WTC11 (cell line): Measurements from ENCODE around the gene PRKCZ. TPM values are rescaled to one million over a fixed set of nuclear protein-coding genes. Genes with fewer than 3 reads are reported as not detected.

Experiments
- ATAC-seq: fragments of 200-7000 bp; cut with Tn5 transposase; 2 replicates; pipeline ENCODE4 v1.10.0; 2021; ENCODE audit warnings: mild to moderate bottlenecking, moderate library complexity
- CTCF ChIA-PET: fragments of 300-600 bp; sonication (Branson Sonifier 250); formaldehyde crosslinking; loops from one replicate; lab custom pipeline; 2021; ENCODE audit warnings: antibody characterized with exemption; lab: Charles Lee
- POLR2A ChIA-PET: fragments of 350-600 bp; sonication (Branson Sonifier 250); formaldehyde crosslinking; loops from one replicate; lab custom pipeline; 2021; ENCODE audit warnings: antibody characterized with exemption; lab: Charles Lee
- DNase-seq: peaks from one replicate; pipeline ENCODE4 v3.0.0; 2021; ENCODE audit warnings: low spot score
- H3K27ac Mint-ChIP-seq: 2 replicates; pipeline ENCODE4 v1.8.0; 2021; ENCODE audit warnings: mixed read lengths
- H3K27me3 Mint-ChIP-seq: 2 replicates; pipeline ENCODE4 v1.8.0; 2021; ENCODE audit warnings: low read depth, mild to moderate bottlenecking, moderate library complexity, mixed read lengths
- H3K36me3 Mint-ChIP-seq: 2 replicates; pipeline ENCODE4 v1.8.0; 2021; ENCODE audit warnings: mixed read lengths
- H3K4me1 Mint-ChIP-seq: 2 replicates; pipeline ENCODE4 v1.8.0; 2022; ENCODE audit warnings: mixed read lengths
- H3K4me3 Mint-ChIP-seq: 2 replicates; pipeline ENCODE4 v1.8.0; 2021; ENCODE audit warnings: mild to moderate bottlenecking, moderate library complexity, mixed read lengths
- H3K9me3 Mint-ChIP-seq: 2 replicates; pipeline ENCODE4 v1.8.0; 2021; ENCODE audit warnings: mixed read lengths
- CDX4 ChIP-seq: fragments of 250-450 bp; sonication (Bioruptor Pico); IDR thresholded peaks from 2 replicates; pipeline ENCODE4 v1.9.0; 2021; ENCODE audit warnings: moderate library complexity, mild to moderate bottlenecking, inconsistent platforms, borderline replicate concordance
- ELF4 ChIP-seq: sonication (generic); formaldehyde crosslinking; IDR thresholded peaks from 2 replicates; pipeline ENCODE4 v1.8.1; 2022; ENCODE audit warnings: low read depth, mild to moderate bottlenecking, moderate library complexity, missing genetic modification reagents
- FOXJ3 ChIP-seq: sonication (generic); formaldehyde crosslinking; IDR thresholded peaks from 2 replicates; pipeline ENCODE4 v1.9.0; 2021; ENCODE audit warnings: missing genetic modification reagents, mild to moderate bottlenecking, borderline replicate concordance
- HMGA2 ChIP-seq: fragments of 250-450 bp; sonication (Bioruptor Pico); IDR thresholded peaks from 2 replicates; pipeline ENCODE4 v1.4.0; 2021; ENCODE audit warnings: mild to moderate bottlenecking, moderate library complexity
- MYBL2 ChIP-seq: sonication (generic); formaldehyde crosslinking; IDR thresholded peaks from 2 replicates; pipeline ENCODE4 v1.8.1; 2023; ENCODE audit warnings: mild to moderate bottlenecking, moderate library complexity, missing genetic modification reagents
- NFE2L1 ChIP-seq: sonication (generic); formaldehyde crosslinking; IDR thresholded peaks from 2 replicates; pipeline ENCODE4 v1.8.1; 2023; ENCODE audit warnings: missing genetic modification reagents
- NR1H2 ChIP-seq: sonication (generic); formaldehyde crosslinking; IDR thresholded peaks from 2 replicates; pipeline ENCODE4 v1.9.0; 2021; ENCODE audit warnings: mild to moderate bottlenecking, moderate library complexity, missing genetic modification reagents
- NR3C1 ChIP-seq: sonication (generic); formaldehyde crosslinking; conservative IDR thresholded peaks from 2 replicates; pipeline ENCODE4 v1.8.1; 2023; ENCODE audit warnings: low read depth, mild to moderate bottlenecking, missing genetic modification reagents
- SMAD3 ChIP-seq: sonication (generic); formaldehyde crosslinking; IDR thresholded peaks from 2 replicates; pipeline ENCODE4 v1.8.0; 2022; ENCODE audit warnings: missing genetic modification reagents, mild to moderate bottlenecking, borderline replicate concordance
- SMAD4 ChIP-seq: sonication (generic); formaldehyde crosslinking; IDR thresholded peaks from 2 replicates; pipeline ENCODE4 v1.8.0; 2022; ENCODE audit warnings: mild to moderate bottlenecking, missing genetic modification reagents
- ZNF263 ChIP-seq: sonication (generic); formaldehyde crosslinking; IDR thresholded peaks from 2 replicates; pipeline ENCODE4 v1.8.1; 2022; ENCODE audit warnings: low read depth, mild to moderate bottlenecking, moderate library complexity, missing genetic modification reagents
- ZNF425 ChIP-seq: fragments of 250-450 bp; sonication (Bioruptor Pico); conservative IDR thresholded peaks from 2 replicates; pipeline ENCODE4 v1.9.0; 2021; ENCODE audit warnings: mild to moderate bottlenecking
- total RNA-seq: library from RNA; stranded (reverse); gene quantifications from 3 replicates; pipeline ENCODE4 v1.2.3, GENCODE V29; 2021
- TF ChIP-seq, protein P1 (sequence below): sonication (generic); formaldehyde crosslinking; IDR thresholded peaks from 2 replicates; pipeline ENCODE4 v1.8.1; 2023; ENCODE audit warnings: mild to moderate bottlenecking, missing genetic modification reagents, moderate library complexity
- TF ChIP-seq, protein P2 (sequence below): sonication (generic); formaldehyde crosslinking; IDR thresholded peaks from 2 replicates; pipeline ENCODE4 v1.8.1; 2023; ENCODE audit warnings: mild to moderate bottlenecking, missing genetic modification reagents, borderline replicate concordance
- TF ChIP-seq, protein P3 (sequence below): fragments of 250-450 bp; sonication (Bioruptor Pico); IDR thresholded peaks from 2 replicates; pipeline ENCODE4 v1.9.0; 2021; ENCODE audit warnings: mild to moderate bottlenecking
- TF ChIP-seq, protein P4 (sequence below): fragments of 200-600 bp; IDR thresholded peaks from 2 replicates; pipeline ENCODE4 v1.8.0; 2022; ENCODE audit warnings: antibody characterized with exemption
- TF ChIP-seq, protein P5 (sequence below): sonication (generic); formaldehyde crosslinking; IDR thresholded peaks from 2 replicates; pipeline ENCODE4 v1.8.1; 2023; ENCODE audit warnings: mild to moderate bottlenecking, moderate library complexity, missing genetic modification reagents

Gene PRKCZ
- total RNA-seq, 1 experiment from 2014 or later: 52.5 TPM

GRCh38 chr1:2172551-2173146 lies 122.4 kb downstream of the PRKCZ start:
- no peak for DNase-seq
- POLR2A ChIA-PET: no interaction called here
- TF ChIP-seq MYBL2 (no peak), NR3C1 (CRISPR knock-in tag) (no peak), NR1H2 (no peak), ELF4 (no peak), HMGA2 (CRISPR knock-in tag) (no peak)
- TF ChIP-seq, protein P1, sequence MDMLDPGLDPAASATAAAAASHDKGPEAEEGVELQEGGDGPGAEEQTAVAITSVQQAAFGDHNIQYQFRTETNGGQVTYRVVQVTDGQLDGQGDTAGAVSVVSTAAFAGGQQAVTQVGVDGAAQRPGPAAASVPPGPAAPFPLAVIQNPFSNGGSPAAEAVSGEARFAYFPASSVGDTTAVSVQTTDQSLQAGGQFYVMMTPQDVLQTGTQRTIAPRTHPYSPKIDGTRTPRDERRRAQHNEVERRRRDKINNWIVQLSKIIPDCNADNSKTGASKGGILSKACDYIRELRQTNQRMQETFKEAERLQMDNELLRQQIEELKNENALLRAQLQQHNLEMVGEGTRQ (CRISPR knock-in tag): no peak
- TF ChIP-seq, protein P2, sequence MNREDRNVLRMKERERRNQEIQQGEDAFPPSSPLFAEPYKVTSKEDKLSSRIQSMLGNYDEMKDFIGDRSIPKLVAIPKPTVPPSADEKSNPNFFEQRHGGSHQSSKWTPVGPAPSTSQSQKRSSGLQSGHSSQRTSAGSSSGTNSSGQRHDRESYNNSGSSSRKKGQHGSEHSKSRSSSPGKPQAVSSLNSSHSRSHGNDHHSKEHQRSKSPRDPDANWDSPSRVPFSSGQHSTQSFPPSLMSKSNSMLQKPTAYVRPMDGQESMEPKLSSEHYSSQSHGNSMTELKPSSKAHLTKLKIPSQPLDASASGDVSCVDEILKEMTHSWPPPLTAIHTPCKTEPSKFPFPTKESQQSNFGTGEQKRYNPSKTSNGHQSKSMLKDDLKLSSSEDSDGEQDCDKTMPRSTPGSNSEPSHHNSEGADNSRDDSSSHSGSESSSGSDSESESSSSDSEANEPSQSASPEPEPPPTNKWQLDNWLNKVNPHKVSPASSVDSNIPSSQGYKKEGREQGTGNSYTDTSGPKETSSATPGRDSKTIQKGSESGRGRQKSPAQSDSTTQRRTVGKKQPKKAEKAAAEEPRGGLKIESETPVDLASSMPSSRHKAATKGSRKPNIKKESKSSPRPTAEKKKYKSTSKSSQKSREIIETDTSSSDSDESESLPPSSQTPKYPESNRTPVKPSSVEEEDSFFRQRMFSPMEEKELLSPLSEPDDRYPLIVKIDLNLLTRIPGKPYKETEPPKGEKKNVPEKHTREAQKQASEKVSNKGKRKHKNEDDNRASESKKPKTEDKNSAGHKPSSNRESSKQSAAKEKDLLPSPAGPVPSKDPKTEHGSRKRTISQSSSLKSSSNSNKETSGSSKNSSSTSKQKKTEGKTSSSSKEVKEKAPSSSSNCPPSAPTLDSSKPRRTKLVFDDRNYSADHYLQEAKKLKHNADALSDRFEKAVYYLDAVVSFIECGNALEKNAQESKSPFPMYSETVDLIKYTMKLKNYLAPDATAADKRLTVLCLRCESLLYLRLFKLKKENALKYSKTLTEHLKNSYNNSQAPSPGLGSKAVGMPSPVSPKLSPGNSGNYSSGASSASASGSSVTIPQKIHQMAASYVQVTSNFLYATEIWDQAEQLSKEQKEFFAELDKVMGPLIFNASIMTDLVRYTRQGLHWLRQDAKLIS: no peak
- TF ChIP-seq, protein P3, sequence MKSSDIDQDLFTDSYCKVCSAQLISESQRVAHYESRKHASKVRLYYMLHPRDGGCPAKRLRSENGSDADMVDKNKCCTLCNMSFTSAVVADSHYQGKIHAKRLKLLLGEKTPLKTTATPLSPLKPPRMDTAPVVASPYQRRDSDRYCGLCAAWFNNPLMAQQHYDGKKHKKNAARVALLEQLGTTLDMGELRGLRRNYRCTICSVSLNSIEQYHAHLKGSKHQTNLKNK (CRISPR knock-in tag): no peak
- TF ChIP-seq, all 79 proteins: peak for 0
- Mint-ChIP-seq H3K27ac (peak overlapping the region; percentile 85), H3K4me3 (no peak overlapping the region), H3K9me3 (no peaks in the 10 kb centered on the region), H3K27me3 (no peaks in the 10 kb centered on the region), H3K4me1 (0 out of 2 replicates have a peak, but pooled peaks cover 3% of the 10 kb centered on the region), H3K36me3 (peaks cover 14% of the 10 kb centered on the region)
- CTCF ChIA-PET: interaction anchor here (3.2 kb wide), 1 partner anchor 8 kb away, joined by 39 read pairs; no protein-coding TSS in a partner anchor
- ATAC-seq: no peak

DNA sequence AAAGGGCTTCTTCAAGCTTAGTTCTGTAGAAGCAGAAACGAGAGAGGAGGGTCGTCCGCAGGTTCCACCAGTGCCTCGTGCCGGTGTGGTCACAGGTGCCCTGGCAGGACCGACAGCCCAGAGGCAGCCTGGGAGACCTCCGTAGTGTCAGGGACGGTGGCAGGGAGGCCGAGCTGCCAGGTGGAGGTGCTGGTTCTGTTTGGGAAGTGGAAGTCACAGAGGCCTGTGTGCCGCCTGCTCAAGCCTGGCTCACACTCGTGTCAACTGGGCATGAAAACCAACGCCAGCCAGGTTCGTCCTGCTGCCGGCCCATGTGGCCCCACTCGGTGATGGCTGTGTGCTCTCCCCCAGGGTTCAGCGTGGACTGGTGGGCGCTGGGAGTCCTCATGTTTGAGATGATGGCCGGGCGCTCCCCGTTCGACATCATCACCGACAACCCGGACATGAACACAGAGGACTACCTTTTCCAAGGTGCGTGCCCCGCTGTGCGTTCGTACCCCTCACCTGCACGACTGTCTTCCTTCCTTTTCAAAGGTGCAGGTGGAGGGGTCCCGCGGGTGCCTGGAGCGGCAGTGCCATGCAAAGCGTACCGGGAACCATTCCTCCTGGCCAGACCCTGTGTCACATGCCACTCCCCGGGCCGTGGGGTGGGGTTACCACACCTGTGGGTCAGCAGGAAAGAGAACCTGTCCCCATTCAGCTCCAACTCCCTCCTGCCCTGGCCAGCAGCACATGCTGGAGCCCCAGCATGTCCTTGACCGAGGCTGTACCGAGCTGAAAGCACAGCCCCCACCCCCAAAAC lies 123.5 kb downstream of the PRKCZ start:
- no peaks in the 10 kb centered on the region for H3K27me3 Mint-ChIP-seq
- peak overlapping the region; percentile 88 for H3K27ac Mint-ChIP-seq
- POLR2A ChIA-PET: interaction anchor here (1.2 kb wide), 1 partner anchor 47 kb away, joined by 3 read pairs; no protein-coding TSS in a partner anchor
- CTCF ChIA-PET: interaction anchor here (0.7 to 3.2 kb wide), 43 partner anchors 9 to 882 kb away, joined by 3 to 39 read pairs (median 5); partner anchors contain the start of genes FAAP20, MORN1 and RER1
- no peaks in the 10 kb centered on the region for H3K9me3 Mint-ChIP-seq
- no peak for DNase-seq
- peaks cover 20% of the 10 kb centered on the region for H3K36me3 Mint-ChIP-seq
- no peak overlapping the region for H3K4me3 Mint-ChIP-seq
- 0 out of 2 replicates have a peak, but pooled peaks cover 3% of the 10 kb centered on the region for H3K4me1 Mint-ChIP-seq
- ATAC-seq: no peak
- no peak for TF ChIP-seq SMAD3 (CRISPR knock-in tag)
- TF ChIP-seq ZNF425 (CRISPR knock-in tag): no peak
- TF ChIP-seq, protein P4, sequence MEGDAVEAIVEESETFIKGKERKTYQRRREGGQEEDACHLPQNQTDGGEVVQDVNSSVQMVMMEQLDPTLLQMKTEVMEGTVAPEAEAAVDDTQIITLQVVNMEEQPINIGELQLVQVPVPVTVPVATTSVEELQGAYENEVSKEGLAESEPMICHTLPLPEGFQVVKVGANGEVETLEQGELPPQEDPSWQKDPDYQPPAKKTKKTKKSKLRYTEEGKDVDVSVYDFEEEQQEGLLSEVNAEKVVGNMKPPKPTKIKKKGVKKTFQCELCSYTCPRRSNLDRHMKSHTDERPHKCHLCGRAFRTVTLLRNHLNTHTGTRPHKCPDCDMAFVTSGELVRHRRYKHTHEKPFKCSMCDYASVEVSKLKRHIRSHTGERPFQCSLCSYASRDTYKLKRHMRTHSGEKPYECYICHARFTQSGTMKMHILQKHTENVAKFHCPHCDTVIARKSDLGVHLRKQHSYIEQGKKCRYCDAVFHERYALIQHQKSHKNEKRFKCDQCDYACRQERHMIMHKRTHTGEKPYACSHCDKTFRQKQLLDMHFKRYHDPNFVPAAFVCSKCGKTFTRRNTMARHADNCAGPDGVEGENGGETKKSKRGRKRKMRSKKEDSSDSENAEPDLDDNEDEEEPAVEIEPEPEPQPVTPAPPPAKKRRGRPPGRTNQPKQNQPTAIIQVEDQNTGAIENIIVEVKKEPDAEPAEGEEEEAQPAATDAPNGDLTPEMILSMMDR: no peak
- TF ChIP-seq HMGA2 (CRISPR knock-in tag): no peak
- TF ChIP-seq, protein P5, sequence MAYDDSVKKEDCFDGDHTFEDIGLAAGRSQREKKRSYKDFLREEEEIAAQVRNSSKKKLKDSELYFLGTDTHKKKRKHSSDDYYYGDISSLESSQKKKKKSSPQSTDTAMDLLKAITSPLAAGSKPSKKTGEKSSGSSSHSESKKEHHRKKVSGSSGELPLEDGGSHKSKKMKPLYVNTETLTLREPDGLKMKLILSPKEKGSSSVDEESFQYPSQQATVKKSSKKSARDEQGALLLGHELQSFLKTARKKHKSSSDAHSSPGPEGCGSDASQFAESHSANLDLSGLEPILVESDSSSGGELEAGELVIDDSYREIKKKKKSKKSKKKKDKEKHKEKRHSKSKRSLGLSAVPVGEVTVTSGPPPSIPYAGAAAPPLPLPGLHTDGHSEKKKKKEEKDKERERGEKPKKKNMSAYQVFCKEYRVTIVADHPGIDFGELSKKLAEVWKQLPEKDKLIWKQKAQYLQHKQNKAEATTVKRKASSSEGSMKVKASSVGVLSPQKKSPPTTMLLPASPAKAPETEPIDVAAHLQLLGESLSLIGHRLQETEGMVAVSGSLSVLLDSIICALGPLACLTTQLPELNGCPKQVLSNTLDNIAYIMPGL (CRISPR knock-in tag): no peak
- no peak for TF ChIP-seq NR3C1 (CRISPR knock-in tag)
- no peak for TF ChIP-seq CDX4
- TF ChIP-seq NFE2L1 (CRISPR knock-in tag): no peak
- TF ChIP-seq SMAD4: no peak
- no peak for TF ChIP-seq FOXJ3
- no peak for TF ChIP-seq ZNF263 (CRISPR knock-in tag)
